Measurements from ENCODE around the gene PLEKHG4B.
"Not testable (repeated sequence)": the region's sequence is repeated elsewhere in the genome, so short reads cannot be mapped to it uniquely, and the experiment has no call there.

The PLEKHG4B gene, protein sequence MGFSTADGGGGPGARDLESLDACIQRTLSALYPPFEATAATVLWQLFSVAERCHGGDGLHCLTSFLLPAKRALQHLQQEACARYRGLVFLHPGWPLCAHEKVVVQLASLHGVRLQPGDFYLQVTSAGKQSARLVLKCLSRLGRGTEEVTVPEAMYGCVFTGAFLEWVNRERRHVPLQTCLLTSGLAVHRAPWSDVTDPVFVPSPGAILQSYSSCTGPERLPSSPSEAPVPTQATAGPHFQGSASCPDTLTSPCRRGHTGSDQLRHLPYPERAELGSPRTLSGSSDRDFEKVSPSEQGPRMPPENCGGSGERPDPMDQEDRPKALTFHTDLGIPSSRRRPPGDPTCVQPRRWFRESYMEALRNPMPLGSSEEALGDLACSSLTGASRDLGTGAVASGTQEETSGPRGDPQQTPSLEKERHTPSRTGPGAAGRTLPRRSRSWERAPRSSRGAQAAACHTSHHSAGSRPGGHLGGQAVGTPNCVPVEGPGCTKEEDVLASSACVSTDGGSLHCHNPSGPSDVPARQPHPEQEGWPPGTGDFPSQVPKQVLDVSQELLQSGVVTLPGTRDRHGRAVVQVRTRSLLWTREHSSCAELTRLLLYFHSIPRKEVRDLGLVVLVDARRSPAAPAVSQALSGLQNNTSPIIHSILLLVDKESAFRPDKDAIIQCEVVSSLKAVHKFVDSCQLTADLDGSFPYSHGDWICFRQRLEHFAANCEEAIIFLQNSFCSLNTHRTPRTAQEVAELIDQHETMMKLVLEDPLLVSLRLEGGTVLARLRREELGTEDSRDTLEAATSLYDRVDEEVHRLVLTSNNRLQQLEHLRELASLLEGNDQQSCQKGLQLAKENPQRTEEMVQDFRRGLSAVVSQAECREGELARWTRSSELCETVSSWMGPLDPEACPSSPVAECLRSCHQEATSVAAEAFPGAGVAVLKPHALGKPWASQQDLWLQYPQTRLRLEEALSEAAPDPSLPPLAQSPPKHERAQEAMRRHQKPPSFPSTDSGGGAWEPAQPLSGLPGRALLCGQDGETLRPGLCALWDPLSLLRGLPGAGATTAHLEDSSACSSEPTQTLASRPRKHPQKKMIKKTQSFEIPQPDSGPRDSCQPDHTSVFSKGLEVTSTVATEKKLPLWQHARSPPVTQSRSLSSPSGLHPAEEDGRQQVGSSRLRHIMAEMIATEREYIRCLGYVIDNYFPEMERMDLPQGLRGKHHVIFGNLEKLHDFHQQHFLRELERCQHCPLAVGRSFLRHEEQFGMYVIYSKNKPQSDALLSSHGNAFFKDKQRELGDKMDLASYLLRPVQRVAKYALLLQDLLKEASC (N-terminal part only)
- total RNA-seq, result 0 reads per million in 3 experiments

DNA sequence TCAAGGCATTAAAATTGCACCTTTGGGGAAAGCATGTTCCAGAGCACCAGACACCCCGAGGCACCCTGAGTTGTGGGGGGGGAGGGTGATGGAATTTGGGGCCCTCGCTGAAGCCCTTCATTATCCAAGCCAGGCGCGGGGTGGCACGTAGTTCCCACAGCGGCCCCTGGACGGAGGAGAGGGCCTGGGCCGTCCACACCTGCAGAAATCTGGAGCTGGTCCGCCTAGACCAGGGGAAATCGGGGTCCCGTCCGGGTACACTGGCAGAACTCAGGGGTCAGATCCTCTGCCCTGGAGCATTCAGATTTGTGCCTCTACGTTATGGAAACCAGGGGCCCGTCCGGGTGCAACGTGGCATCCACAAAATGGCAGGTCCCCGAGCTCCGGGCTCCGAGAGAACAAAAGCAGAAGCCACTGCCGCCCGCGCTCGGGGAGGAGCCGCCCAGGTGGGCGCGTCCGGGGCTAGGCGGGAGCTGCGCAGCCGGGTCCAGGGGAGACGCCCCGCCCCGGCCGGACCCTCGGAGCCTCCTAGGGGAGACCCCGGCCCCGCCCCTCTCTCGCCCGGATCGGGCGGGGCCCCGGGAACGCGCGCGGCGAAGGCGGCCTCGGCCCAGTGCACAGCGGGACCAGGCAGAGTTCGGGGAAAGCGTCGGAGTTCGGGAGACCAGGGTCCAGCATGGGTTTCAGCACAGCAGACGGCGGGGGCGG, at the start of gene PLEKHG4B:
TSS of gene PLEKHG4B (plus strand) at position 613 of the 708 bp plus-strand sequence. CDS start at position 677, 64 bp downstream.
- DNase-seq, result no peak

DNA sequence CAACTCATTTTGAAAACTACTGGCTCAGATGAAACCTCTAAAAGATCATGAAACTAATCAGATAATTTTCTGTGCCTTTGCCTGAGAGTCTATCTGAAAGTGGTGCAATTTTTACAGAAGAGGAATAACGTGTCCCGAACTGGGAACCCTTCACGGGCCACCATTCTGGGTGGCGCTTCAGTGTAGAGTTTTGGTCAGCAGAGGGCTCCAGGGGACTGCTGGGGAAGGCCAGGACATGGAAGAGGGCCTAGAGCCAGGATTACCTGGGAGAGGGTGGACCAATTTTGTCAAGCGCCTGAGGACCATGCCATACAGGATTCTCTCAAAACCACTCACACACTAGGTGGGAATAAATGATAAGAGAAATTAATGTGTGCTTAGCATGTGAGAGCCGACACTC, 49.7 kb upstream of the PLEKHG4B start:
- DNase-seq, result no peak

DNA sequence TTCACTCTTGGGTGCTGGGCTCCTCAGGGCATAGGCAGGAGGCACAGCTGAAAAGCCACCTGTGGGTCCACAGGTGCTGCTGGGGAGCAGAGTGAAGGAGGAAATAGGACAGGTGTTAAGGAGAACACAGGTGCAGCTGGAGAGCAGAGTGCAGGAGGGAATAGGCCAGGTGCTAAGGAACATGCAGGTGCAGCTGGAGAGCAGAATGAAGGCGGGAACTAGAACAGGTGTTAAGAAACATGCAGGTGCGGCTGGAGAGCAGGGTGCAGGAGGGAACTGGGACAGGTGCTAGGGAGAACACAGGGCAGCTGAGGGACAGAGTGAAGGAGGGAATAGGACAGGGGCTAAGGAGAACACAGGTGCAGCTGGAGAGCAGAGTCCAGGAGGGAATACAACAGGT, 43.8 kb upstream of the PLEKHG4B start:
- DNase-seq, result no peak

DNA sequence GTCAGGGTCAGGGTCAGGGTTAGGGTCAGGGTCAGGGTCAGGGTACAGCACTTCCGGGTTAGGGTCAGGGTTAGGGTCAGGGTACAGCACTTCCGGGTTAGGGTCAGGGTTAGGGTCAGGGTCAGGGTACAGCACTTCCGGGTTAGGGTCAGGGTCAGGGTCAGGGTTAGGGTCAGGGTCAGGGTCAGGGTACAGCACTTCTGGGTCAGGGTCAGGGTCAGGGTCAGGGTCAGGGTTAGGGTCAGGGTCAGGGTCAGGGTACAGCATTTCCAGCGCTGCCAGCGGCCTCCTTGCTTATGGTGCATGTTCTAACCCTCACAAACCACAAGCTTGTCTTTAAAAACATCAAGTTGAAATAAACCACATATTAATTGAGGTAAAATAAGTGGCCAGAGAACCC, 42.4 kb upstream of the PLEKHG4B start:
- not testable (repeated sequence) for DNase-seq

DNA sequence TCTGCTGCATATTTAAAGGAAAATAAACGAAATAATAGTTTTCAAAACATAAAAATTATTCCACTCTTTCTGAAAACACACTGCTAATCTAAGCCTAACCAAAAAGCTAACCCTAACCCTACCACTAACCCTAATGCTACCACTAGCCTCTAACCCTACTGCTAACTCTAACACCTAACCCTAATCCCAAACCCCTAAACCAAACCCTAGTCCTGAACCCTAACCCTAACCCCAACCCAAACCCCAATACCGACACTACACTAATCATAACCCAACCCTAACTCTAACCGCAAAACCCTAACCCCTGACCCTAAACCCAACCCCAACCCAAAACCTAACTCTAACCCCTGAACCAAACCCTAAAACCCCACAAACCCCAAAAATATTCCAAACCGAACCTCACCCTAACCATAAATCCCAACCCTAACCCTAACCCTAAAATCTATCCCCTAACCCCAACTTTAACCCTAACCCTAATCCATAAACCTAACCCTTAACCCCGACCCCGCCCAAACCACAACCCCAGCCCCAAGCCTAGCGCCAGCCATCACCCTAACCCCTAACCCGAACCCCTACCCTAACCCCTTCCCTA, 41.9 kb upstream of the PLEKHG4B start:
- no peak for DNase-seq

DNA sequence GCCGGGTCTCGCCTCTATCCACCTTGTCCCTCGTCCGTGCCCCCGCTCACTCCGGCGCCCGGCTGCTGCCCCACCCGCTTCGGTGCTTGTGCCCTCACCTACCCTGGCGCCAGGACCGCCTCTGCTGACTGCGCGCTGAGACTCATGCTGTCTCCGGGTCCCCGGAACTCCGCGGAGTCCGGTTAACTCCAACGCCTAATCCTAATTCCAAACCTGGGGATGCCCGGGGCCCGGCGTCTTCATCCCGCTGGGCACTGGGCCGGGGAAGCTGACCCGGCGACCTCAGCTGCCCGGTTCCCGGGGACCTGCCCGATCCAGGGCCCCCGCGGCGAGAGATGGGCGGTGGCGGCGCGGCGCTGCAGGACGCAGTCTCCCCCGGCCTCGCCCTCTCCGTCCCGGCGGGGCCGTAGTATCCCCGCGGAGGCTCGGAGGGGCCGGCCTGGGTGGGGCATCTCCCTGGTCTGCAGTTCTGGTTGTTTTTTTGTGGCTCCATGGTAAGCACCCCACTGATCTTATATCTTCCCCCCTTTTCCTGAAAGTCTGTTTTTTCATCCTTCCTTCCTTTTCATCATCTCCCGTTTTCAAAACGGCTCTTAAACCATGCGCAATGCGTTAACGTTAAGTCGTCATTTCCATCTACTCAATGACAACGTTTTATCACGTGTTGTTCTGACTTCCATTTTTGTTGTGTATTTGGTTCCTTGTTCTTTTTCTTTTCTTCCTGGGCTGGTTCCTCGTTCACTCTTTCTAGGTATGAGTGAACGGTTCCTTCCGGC, 41.1 kb upstream of the PLEKHG4B start:
- no peak for DNase-seq

DNA sequence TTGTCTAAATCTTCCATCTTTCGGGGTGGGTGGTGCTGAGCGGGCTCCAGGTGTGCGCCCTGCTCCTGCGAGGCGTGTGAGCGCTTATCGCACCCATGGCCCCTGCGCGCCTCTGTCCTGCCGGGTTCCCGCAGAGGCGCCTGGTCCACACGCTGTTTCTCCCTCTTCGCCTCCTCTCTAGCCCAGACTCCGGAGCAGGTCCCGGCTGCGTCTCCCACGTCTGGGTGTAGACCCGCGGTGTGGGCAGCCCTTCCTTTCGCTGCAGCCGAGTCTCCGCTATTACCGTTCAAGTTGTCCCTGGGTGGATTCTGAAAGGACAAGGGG, 40.5 kb upstream of the PLEKHG4B start:
- no peak for DNase-seq

DNA sequence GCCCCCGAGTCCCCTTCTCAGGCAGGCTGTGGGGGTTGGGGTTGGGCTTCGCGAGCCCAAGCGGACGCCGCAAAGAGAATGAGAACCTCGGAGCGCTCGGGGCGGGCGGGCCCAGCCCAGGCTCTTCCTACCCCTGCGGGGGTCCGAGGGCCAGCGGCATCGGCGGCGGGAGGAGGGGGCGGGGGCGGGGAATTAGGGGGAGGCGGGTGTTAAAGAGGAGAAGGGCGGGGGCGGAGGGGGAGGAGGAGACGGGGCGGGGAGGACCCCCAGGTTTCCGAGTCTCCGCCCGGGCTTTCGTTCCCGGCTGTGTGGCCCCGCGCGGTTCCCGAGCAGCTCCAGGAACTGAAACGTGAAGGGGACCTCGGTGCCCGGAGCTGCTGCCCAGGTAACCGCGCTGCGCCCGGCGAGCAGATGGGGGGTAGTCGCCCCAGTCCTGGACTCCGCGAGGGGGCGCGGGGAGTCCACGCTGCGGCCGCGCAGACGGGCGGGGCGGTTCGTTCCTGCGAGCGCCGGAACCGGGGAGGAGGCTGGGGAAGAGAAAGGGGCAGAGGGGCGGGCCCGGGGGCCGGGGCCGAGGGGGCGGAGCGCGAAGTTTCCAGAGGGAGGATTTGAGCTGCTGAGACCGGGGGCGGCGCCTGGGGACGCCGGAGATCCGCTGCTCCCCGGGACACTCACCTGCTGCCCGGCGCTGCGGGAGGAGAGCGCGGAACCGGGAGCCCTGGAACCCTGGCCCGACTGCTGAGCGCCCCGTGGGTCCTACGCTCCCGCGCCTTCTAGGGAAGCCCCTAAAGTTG, 38.4 kb upstream of the PLEKHG4B start:
- DNase-seq, result no peak

DNA sequence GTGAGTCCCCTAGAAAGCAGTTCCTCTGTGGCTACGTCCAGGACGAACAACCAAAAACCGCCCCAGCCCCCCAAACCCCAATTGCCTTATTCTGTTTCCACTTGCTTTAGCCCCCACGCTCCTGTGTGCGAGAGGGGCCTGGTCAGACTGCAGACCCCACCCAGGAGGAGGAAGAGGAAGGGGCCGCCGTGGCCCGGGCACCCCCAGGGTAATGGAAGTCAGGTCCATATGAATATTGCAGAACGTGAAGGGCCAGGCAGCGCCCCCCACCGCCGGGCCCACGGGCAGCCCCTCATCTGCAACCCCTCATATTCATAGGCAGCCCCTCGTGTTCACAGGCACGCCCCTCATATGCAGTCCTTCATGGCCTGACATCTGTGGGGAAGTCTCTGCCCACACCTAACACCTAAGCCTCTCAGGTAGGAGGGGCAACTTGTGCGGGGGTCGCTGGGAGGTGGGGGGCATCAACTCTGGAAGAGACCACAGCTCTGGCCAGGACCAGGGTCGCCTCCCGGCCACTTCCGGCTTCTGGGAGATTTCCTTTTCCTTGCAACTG, 37.7 kb upstream of the PLEKHG4B start:
- no peak for DNase-seq

DNA sequence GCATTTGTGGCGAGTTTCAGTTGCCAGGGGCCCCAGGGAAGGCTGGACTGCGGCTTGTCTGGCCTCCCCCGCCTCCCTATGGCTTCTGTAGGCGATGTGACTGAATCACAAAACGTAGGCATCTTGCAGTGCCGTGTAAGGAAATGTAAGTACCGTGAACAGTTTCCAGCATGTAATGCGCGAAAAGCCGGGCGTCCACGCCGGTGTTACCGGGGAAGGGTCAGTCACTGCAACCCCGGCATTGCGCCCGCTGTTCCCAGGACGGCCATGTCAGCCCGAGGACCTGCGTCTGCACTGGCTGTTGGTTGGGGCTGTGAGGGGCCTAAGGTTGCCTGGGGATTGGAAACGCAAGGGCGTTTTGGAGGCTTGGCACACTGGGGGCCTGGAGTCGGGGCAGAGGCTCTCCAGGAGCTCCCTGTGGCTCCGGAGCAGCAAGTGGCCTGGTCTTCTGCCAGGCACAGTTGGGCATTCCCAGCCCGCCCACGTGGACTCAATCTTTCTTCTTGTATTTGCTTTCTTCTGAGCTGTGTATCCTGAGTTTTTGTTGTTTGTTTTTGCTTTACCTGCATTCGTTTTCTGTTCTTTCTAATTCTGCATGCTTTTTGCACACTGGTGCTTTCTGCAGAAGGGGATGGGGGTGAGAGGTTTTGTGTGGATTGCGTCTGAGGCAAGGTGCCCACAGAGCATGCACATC, 36.9 kb upstream of the PLEKHG4B start:
- no peak for DNase-seq

DNA sequence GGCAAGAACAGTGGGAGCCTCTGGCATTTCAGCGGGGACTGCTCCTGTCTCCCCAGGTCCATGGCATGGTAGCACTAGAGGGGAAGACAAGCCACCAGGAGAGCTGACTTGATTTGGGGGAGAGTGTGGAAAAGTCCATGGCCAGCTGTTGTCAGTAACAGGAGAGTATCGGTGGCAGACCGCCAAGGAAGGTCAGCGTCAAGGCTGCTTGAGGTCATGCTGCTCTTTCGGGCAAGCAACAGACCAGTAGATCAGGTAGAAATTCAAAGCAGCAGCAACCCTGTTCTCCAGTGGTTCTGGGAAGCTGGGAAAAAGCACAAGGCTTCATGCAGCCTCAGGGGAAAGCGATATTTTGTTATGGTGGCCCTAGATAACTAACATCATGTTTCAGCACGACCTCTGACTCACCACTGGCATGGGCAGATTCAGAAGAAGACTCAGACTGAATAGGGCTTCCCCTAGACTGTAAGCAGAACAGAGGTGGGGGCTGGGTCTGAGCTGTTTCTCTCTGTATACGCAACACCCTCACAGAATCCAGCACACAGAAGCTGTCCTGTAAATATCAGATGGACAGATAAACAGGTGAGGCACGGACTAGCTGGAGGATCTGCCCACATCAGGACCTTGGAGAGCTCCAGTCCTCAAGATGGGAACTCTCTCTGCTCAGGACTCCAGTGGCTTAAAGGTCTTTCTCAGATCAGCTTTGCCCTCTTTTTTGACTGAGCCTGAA, 35.2 kb upstream of the PLEKHG4B start:
- DNase-seq, result no peak

DNA sequence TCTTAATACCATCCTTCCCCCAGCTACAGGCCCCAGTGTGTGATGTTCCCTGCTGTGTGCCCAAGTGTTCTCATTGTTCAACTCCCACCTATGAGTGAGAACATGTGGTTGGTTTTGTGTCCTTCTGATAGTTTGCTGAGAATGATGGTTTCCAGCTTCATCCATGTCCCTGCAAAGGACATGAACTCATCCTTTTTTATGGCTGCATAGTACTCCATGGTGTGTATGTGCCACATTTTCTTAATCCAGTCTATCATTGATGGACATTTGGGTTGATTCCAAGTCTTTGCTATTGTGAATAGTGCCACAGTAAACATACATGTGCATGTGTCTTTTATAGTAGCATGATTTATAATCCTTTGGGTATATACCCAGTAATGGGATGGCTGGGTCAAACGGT, 31.7 kb upstream of the PLEKHG4B start:
- not testable (repeated sequence) for DNase-seq

DNA sequence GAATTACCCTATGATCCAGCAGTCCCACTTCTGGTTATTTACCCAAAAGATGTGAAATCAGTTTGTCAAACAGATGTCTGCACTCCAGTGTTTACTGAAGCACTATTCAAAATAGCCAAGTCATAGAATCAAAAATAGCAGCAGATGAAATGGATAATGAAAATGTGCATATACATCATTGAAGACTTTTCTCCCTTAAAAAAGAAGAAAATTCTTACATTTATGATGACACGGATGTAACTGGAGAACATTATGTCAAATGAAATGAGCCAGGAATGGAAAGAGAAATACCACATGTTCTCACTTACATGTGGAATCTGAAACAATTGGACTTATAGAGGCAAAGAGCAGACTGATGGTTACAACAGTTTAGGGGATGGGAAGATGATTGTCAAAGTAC, 21.5 kb upstream of the PLEKHG4B start:
- no peak for DNase-seq

DNA sequence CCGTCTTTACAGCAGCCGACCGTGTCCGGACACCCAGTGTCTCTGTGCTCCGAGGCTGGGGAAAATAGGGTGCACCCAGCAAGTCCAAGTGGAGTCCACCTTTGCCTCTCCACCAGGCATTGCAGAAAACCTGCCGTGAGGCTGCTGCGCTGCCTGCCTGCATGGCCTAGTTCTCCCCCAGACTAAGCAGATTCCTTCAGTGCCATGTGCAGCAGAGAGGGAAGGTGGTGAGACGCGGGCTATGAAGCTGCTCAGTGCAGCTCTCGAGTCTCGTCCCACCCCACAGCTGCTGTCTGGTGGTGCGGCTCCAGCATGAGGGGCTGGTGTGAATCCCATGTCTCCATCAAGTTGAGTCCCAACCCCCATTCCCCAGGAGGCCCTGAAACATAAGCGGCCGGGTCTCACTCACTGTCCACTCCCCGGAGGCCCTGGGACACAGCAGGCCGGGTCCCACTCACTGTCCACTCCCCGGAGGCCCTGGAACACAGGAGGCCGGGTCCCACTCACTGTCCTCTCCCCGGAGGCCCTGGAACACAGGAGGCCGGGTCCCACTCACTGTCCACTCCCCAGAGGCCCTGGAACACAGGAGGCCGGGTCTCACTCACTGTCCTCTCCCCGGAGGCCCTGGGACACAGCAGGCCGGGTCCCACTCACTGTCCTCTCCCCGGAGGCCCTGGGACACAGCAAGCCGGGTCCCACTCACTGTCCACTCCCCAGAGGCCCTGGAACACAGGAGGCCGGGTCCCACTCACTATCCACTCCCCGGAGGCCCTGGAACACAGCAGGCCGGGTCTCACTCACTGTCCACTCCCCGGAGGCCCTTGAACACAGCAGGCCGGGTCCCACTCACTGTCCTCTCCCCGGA, 19.4 kb upstream of the PLEKHG4B start:
- not testable (repeated sequence) for DNase-seq

DNA sequence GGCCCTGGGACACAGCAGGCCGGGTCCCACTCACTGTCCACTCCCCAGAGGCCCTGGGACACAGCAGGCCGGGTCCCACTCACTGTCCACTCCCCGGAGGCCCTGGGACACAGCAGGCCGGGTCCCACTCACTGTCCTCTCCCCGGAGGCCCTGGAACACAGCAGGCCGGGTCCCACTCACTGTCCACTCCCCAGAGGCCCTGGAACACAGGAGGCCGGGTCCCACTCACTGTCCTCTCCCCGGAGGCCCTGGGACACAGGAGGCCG, 18.9 kb upstream of the PLEKHG4B start:
- not testable (repeated sequence) for DNase-seq

DNA sequence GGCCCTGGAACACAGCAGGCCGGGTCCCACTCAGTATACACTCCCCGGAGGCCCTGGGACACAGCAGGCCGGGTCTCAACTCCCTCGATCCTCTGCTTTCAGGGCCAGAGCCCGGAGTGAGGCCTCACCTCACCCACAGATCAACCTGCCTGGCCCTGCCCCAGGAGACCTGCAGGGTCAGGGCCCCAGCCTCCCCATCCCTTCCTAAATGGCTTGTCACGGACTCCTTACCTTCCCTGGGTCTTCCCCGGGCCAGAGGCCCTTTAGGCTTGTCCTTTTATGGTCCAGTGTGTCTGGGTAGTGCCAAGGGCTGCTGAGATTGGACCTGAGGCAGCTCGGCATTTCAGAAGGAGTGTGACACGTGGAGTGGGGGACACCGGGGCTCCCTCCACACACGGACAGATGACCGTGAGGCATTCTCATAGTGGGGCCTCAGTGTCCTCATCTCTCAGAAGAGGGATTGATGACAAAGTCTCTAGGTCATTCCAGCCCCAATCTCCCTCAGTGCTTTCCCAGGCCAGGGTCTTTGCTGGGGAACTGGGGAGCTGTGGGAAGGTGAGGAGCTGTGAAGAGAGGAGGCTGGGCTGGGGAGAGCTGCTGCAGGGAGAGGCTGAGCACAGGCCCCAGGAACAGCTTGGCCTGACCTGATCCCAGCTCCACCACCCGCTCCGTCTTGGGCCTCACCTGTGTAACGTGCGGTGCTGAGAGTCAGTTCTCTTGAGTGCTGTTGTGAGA, 18.0 kb upstream of the PLEKHG4B start:
- no peak for DNase-seq

DNA sequence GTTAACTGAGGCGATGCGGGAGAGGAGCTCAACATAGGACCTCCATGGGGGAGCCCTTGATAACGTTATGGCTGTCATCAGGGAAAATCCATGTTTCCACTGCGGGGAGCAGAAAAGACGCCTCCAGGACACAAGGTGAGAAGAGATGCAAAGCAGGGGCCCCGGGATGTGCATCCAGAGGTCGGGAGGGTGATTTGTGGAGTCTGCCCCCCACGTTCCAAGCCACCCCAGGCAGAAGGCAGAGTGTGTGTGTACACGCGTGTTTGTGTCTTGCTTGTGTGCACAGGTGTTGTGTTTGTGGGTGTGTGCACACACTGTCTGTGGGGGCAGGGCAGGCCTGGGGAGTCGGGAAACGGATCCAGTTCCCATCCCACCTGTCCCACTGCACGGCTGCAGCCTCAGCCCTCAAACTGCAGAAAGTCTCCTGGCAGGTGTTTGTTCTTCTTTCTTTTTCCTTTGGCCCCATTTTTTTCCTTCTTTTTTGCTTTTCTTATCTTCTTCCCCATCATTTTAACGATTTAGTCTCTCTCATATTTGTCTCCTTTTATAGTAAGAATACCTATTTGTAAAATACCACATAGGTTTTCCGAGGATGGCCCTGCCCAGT, 17.4 kb upstream of the PLEKHG4B start:
- no peak for DNase-seq

All from central memory CD4-positive, alpha-beta T cell (primary cell).